Measurements from ENCODE around the gene NLGN1.
"Not testable (repeated sequence)": the region's sequence is repeated elsewhere in the genome, so short reads cannot be mapped to it uniquely, and the experiment has no call there.

NLGN1 gene

DNA sequence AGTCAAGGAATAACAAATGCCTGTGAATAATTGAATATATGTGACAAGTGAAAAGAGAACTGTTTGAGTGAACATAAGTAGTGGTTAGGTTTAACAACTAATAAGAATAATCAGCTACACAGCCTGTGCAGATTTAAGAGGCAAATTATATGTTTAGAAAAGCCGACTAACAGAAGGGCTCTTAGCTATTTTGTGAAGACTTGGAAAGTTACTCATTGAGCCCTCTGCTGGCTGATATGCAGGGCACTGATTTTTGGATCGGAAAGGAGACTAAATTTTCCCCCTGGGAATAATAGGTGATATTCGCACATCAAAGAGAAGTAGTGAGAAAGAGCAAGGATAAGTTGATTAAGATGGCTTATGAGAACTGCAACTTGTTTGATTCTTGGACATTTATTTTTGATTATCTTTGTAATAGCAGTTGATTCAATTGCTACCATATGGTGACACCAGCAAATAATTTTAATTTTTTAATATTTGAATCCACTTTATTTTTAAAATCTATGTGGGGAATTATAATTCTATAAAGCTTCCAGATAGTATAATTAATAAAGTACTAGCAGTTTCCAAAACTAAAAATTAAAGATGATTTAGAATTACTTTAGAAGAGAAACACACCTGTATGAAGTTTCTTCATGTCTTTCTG, 156.2 kb downstream of the NLGN1 start:
- DNase-seq (ENCODE audit: low read depth in 2 of 2), result no peak

DNA sequence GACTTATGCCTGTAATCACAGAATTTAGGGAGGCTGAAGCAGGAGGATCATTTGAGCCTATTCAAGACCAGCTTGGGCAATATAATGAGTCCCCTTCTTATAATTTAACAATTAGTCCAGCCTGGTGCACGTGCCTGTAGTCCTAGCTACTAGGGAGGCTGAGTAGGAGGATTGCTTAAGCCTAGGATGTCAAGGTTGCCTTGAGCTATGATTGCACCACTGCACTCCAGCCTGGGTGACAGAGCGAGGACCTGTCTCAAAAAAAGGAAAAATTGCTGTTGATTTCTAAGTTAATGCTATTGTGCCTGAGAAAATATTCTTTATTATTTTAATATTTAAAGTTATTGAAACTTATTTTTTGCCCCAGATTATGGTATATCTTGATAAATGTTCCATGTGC, 159.0 kb downstream of the NLGN1 start:
- DNase-seq (ENCODE audit: low read depth in 2 of 2), result no peak

DNA sequence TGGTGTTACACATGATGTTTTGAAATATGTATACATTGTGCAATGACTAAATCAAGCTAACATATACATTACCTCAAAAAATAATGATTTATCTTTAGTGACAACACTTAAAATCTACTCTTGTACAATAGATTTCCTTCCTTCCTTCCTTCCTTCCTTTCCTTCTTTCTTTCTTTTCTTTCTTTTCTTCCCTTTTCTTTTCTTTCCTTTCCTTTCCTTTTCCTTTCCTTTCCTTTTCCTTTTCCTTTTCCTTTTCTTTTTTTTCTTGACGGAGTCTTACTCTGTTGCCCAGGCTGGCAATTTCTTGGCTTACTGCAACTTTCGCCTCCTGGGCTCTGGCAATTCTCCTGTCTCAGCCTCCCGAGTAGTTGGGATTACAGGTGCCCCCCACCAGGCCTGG, 170.5 kb downstream of the NLGN1 start:
- no peak for DNase-seq (ENCODE audit: low read depth in 2 of 2)

DNA sequence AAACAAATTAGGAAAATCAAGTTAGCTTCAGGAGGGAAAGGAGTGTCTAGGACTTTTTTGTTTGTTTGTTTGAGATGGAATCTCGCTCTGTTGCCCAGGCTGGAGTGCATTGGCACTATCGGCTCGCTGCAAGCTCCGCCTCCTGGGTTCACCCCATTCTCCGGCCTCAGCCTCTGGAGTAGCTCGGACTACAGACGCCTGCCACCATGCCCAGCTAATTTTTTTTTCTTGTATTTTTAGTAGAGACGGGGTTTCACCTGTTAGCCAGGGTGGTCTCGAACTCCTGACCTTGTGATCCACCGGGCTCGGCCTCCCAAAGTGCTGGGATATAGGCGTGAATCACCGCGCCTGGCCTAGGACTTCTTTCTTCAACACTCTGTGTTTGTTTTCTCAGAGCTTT, 171.1 kb downstream of the NLGN1 start:
- no peak for DNase-seq (ENCODE audit: low read depth in 2 of 2)

DNA sequence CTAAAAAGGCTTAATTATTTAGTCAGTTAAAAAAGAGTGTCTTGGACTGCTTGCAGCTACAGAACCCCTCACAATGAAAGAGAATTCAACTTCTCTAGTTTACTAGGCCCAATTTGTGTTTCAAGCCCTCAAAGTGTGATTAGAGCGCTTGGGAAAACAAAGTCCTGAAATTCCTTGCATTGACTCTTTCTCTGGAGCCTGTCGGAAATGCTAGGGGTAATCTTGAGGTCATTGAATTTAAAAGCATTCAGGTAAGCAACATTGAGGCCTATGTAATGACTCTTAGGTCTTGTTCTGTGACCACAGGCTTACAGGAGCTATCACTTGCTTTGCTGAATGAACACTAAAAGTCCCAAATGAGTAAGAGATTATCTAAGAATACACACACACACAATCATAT, 186.0 kb downstream of the NLGN1 start:
- no peak for DNase-seq (ENCODE audit: low read depth in 2 of 2)

DNA sequence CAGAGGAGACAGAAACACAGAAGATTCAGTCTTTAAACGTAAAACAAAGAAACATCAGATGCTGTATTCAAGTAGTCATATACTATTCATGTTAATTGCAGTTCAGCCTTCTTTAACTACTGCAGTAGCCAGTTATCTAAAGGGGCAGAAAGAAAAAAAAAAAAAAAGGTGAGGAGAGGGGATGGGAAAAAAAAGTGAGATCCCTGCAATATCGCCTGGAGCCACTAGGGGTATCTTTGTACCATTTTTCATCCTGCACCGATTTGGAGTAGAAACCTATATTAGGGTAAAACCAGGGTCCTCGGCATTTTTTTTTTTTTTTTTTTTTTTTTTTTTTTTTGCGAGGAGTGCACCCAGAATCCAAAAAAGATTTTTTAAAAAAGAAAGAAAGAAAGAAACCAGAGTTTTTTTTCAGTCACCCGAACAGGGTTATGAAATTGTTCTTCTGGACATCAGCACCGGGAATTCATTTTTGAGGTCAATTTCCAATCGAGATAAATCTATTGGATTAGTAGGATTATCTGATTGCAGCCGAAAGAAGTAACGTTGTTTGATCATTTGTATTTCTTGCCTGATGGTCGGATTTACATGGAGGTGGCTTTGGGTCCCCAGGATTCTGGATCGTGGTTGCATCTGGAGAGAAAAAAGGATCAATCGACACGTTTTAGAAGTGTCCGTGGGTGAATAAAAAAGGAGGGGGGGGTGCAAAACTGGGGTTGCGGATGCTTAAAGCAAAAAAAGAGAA, 186.7 kb downstream of the NLGN1 start:
- DNase-seq (ENCODE audit: low read depth in 2 of 2), result no peak

DNA sequence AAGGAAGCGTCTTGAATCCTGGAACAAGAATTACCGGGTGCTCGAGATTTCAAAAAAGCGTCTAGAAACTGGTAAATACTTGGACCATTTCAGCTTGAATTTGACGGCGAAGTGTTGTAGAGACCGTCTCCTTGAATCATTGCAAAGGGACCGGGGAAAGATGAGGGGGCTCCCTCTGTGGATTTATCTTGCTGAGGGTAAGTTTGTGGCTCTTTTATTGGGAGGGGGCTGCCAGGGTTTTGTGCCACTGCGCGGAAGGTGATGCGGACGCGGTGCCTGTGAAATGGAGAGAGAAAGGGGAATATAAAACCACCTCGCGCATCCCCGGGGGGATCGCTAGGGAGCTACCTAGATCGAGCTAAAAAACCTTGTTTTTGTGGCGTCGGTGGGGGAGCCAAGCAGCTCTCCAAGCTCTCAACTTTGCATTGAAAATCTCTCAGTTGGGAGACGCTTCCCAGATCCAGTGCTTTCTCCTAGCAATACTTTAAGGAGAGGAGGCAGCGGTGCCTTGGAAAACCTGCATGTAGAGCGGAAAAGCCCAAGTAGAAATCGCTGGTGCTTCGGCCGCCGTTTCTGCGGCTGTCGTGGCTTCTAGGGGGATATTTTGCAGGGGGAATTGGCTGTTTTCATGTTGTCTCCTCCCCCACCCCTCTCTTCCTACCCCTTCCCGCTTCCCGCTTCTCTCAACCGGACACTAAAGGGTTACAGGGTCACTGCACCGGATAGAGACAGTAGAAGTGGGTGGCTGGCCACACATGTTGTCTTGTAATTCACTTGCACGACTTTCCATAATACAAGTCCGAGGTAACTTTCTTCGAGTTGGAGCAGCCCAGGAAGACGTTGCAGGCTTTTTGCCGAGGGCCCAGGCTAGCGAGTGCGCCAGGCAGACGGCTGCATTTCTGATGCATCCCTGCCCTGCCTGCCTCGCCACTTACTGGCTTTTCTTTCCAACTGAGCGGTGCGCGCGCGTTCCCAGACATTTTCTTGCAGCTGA, 187.6 kb downstream of the NLGN1 start:
- DNase-seq (ENCODE audit: low read depth in 2 of 2), result no peak

DNA sequence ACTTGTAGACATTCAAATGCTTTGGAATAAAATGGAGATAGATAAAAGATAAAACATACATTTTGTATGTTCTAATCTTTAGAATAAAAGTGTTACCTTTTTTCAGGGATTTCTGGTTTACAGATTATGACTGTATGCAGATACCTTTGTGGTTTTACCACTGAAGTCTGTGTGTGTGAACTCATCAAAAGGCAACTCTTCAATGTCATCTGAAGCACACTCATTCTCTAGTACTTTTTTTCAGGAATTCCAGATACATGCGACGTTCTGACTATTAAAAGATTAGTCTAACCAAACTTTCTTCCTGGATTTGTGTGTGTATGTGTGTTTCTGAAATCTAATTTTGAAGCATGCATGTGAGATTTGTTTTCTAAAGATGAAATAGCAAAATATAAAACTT, 188.6 kb downstream of the NLGN1 start:
- DNase-seq (ENCODE audit: low read depth in 2 of 2), result no peak

DNA sequence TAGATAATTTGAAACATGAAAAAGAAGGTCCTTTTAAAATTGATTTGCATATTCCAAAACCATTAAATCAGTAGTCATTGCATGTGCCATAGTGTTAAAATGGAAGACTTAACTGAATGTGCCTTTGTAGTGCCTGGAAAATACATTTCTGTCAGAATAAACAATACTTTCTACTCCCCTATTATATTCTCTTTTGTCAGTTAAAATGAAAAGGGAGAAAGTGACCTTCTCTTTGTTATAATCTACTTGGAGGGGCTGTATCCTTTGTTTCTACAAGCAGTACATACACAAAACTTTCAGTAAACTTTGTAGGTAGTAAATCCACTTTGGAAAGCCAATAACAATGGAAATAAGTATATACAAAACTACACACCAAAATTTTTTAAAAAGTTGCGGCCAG, 189.5 kb downstream of the NLGN1 start:
- no peak for DNase-seq (ENCODE audit: low read depth in 2 of 2)

DNA sequence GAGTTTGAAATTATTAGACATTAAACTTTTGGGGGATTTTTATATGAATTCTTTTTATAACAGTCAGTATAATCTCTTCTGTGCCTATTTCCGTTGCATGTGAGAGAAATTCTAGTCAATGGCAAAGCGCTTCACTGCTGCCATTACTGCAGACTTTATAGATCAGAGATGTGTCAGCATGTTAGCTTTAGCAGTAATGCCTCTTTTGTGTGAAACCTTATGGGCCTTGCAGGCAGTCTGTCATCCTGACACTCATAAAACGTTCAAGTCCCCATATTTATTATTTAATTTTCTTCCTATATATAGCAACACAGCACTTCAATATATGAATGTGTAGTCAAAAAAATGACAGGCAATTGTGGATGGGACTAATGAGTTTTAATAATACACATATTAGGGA, 191.0 kb downstream of the NLGN1 start:
- no peak for DNase-seq (ENCODE audit: low read depth in 2 of 2)

DNA sequence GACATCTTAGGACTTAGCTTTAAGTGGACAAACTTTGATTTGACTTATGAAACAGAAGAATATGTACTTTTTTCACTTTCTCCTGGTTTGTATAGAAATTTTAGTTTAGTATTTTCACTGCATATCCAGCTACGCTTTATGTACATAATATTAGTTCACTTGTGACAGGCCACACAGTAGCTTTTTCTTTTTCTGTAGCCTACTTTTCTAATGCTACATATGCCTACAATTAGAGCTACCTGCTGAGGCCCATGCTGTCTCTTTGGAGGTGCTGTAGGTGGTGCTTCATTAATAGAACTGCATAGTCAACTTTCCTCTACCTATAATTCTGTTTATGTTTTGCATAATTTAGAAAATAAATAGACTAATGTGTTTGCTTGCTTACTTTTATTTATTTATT, 191.6 kb downstream of the NLGN1 start:
- no peak for DNase-seq (ENCODE audit: low read depth in 2 of 2)

DNA sequence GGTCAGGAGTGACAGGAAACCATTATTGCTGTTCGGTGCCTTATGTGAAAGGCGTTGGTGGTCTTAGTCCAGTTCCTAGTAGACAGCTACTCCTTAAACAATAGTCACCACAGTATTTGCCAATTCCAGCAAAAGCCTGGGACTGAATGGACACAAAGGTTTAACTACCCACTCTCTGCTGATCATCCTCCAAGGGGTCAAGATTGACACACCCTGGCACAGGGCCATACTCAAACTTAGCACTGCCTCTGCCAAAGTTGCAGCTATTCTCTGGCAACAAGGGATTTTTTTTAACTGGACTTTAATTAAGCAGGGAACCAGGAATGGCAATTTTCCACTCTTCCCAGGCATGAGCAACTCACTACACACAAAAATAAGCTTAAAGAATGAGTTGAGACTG, 193.9 kb downstream of the NLGN1 start:
- DNase-seq (ENCODE audit: low read depth in 2 of 2), result no peak

DNA sequence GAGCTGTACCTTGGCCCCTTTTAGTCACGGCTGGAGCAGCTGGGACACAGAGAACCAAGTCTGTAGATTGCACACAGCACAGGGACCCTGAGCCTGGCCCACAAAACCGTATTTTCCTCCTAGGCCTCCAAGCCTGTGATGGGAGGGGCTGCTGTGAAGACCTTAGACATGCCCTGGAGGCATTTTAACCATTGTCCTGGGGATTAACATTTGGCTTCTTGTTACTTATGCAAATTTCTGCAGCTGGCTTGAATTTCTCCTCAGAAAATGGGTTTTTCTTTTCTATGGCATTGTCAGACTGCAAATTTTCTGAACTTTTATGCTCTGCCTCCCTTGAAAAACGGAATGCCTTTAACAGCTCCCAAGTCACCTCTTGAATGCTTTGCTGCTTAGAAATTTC, 197.3 kb downstream of the NLGN1 start:
- DNase-seq (ENCODE audit: low read depth in 2 of 2), result not testable (repeated sequence)

DNA sequence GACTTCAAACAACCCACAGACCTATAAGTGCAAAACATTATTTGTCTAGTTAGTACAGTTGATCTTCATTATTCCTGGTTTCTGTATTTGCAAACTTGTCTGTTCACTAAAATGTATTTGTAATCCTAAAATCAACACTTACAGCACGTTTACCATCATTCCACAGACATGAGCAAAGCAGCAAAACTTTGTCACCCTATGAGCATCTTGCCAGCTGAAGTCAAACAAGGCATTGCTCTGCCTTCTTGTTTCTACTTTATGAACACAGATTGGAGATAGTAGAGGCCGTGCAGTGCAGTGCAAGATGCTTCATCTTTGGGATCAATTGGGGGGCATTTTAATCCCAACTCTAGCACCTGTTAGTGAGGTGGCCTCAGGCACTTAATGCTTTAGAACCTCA, 202.1 kb downstream of the NLGN1 start:
- no peak for DNase-seq (ENCODE audit: low read depth in 2 of 2)

DNA sequence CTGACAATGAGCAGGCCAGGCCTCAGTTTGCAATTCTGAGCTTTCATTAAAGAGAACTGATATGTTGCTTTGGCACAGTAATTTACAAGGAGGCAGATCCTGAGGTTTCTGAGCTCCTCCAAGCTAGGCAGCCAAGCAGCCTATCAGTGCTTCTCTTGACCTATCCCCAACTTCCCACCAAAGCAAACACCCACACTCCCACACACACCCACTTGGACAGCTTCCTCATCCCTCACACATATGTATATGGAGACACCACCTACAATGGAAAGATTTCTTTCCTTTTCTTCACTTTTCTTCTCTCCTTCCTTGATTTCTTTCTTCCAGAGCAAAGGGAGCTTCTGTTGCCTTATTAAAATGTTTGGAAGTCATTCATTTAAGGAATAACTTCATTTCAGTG, 217.0 kb downstream of the NLGN1 start:
- DNase-seq (ENCODE audit: low read depth in 2 of 2), result no peak

DNA sequence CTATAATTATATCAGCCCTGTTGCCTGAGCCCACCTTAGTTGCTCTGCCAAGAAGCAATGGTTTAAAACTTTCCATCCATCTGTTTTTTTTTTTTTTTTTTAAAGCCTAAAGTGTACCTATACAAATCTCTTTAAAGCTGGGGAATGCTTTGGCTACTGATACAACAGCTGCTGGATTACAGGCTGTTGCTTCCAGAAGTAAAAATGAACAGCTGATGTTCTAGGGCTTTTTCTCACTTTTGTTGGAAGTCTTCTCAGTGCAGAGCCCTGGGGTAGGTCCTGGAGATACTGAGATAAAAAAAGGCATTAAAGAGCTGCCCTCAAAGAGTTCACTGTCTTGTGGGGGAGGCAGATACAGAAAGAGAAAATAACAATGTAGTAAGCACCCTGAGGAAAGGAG, 218.1 kb downstream of the NLGN1 start:
- no peak for DNase-seq (ENCODE audit: low read depth in 2 of 2)

DNA sequence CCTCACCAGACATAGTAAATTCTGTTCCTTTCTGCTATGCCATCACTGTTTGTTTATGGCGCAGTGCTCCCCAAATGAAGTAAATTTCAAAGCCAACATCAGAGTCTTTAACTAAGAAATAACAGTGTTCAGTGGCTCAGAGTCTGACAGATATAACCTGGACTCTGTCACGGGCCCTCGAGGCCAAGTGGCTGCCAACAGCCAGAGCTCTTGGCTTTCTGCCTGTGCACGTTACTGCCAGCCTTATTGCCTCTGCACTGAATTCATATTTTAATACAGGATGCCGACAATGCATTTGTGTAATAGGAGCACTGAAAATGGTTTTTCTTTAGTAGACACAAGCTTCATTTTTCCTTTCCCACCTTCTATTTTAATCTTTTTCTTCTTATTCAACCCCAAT, 219.9 kb downstream of the NLGN1 start:
- no peak for DNase-seq (ENCODE audit: low read depth in 2 of 2)

DNA sequence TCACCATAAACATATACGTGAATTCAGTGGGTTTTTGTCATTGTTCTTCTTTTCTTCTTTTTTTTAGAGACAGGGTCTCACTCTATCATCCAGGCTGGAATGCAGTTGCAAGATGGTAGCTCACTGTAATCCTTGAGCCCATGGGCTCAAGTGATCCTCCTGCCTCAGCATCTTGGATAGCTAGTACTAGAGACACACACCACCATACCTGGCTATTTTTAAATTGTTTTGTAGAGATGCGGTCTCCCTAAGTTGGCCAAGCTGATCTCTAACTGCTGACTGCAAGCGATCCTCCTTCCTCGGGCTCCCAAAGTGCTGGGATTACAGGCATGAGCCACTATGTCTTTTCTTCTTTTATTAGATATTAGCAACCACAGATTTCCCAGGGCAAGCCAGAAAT, 220.6 kb downstream of the NLGN1 start:
- DNase-seq (ENCODE audit: low read depth in 2 of 2), result no peak

DNA sequence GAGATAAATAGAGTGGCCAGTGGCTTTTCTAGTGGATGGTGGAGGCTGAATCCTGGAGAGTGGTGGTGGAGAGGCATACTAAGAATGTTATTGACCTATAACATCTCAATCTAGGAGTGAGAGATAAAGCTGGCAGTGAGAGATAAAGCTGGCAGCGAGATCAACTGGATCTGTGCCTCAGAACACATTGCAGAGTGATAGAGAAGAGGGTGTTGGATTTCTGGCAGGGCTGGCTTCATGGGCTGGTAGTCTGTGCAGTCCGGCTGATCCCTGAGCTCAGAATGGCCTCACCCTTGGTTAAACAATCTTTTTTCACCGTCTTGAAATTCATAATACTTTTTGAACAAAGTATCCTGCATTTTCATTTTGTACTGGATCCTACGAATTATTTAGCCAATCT, 221.2 kb downstream of the NLGN1 start:
- no peak for DNase-seq (ENCODE audit: low read depth in 2 of 2)

DNA sequence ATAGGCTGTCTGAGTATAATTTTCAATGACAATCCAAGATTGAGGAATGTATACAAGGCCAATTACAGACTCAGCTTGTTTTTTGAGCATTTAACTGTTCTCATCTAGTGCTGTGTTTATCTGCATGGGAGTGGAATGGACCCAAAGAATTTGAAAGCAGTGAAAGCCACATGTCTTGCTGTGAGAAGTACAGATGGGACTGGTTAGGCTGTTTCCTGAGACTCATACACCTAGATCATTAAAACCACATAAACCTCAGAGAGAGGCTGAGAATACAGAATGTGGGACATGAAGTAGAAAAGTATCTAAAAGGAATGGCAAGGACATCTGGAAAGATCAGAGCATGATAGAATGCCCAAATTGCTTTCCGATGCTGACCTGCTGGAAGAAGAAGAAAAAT, 224.6 kb downstream of the NLGN1 start:
- DNase-seq (ENCODE audit: low read depth in 2 of 2), result no peak

DNA sequence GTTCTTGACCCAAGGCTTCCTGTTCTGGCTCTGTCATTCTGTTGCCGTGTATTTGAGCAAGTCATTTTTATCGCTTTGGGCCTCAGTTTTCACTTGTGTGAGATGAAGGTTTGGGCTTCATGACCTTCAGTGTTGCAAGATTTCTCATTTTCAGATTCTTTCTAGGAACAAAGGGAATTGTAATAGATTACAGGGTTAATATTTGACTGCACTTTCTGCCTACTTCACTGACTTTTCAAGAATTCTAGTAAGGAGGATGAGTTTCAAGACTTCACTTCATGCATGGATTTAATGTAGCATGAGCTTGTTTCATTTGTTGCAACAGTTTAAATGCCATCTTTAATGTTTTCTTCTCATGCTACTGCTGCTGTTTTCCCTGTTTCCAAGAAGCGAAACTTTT, 226.5 kb downstream of the NLGN1 start:
- no peak for DNase-seq (ENCODE audit: low read depth in 2 of 2)

DNA sequence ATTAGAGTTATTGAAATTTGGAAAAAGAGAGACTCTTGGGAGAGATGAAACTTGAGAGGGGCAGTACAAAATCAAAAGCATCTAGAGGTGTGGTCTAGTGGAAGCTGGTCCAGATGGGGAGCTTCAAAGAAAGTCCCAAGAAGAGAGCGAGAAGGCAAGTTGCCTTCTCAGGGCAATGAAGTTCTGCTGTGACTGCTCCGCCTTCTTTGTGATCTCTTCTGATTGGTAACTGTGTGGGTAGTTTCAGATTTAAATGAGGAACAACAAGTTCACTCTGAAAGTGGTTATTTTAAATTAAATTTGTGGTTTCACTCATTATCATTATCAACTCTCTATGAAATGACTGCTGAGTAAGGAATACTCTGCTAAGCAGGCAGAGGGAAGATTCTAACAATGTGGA, 233.3 kb downstream of the NLGN1 start:
- no peak for DNase-seq (ENCODE audit: low read depth in 2 of 2)

DNA sequence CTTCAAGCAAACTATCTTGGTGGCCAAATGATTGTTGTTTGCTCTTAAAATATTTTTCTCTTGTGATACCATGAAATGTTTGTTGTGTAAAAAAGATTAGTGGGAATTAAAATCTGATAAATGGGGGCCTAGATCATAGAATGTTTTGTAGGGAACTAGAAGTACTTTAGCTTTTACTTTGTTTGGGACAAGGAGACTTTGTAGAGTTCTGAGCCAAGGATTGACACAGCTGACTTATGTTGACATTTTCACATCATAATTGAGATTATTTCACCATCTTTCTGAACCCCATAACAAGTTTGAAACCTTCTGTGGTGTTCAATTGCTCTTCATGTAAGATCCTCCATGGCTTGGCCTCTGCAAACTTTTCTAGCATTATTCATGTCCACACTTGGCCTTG, 235.4 kb downstream of the NLGN1 start:
- DNase-seq (ENCODE audit: low read depth in 2 of 2), result no peak
